Glomerular endothelial cell (primary cell): ENCODE results near the gene IGF2. TPM values are rescaled to one million over a fixed set of nuclear protein-coding genes. Genes with fewer than 3 reads are reported as not detected.

ENCODE experiments used
- DNase-seq: peaks from one replicate; pipeline ENCODE4 v3.0.0-alpha.2; 2011; ENCODE audit warnings: low read depth, low spot score; ENCODE audit errors: extremely low read depth
- total RNA-seq: library from RNA; depleted of rRNA; stranded (reverse); fragments of >200 nt; gene quantifications from 2 replicates; pipeline ENCODE4 v1.2.3, GENCODE V29; 2015

The IGF2 gene
- total RNA-seq, 1 donor from 2014 or later: 50.6 TPM

DNA sequence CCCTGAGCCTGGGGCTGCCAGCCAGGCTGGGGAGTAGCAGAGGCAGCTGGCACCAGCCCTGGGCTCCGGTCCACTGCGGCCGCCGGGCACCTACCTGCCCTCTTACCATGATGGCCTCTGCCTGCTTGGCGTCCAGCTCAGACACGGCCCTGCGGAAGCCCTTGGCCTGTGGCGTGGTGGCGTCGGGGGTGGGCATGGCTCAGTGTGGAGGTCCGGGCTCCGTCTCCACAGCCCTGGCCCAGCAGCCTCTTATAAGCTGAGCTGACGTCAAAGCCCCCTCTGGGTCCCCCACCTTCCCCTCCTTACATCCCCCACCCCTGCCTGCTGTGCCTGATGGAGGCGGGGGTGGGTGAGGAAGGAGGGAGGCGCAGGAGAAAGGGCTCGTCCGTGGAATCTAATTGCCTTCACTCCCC, 32.4 kb upstream of the IGF2 start, which contains the start of gene TH:
Gene TH (minus strand): TSS at position 225 of the 413 bp plus-strand sequence. CDS start 29 bp downstream, at position 196.
- no peak for DNase-seq

- DNase-seq: no peak
Observed at GRCh38 chr11:2169626-2170570, 30.7 kb upstream of the IGF2 start.

DNA sequence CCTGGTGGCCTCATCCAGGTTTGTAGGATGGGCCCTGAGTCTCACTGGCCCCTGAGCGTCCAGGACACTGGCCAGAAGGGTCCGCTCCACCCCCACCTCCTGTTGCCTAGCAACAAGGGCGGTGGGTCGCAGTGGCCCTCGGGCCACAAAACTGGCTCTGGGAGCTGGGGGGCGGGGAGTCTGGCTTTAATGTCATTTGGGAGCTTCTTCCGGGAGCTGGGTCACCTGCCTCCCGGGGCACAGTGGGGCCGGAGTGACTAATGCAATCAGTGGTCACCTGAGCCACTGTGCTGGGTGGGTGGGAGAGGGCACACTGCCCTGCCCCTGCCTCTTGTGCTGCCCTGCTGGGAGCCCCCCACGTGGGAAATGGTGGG, 29.8 kb upstream of the IGF2 start:
- DNase-seq: no peak

GRCh38 chr11:2168286-2169004, 29.3 kb upstream of the IGF2 start:
- no peak for DNase-seq

GRCh38 chr11:2167141-2168045, 28.2 kb upstream of the IGF2 start:
- no peak for DNase-seq

GRCh38 chr11:2166091-2166851, 27.1 kb upstream of the IGF2 start:
- no peak for DNase-seq

GRCh38 chr11:2165571-2165970, 26.4 kb upstream of the IGF2 start:
- no peak for DNase-seq

DNA sequence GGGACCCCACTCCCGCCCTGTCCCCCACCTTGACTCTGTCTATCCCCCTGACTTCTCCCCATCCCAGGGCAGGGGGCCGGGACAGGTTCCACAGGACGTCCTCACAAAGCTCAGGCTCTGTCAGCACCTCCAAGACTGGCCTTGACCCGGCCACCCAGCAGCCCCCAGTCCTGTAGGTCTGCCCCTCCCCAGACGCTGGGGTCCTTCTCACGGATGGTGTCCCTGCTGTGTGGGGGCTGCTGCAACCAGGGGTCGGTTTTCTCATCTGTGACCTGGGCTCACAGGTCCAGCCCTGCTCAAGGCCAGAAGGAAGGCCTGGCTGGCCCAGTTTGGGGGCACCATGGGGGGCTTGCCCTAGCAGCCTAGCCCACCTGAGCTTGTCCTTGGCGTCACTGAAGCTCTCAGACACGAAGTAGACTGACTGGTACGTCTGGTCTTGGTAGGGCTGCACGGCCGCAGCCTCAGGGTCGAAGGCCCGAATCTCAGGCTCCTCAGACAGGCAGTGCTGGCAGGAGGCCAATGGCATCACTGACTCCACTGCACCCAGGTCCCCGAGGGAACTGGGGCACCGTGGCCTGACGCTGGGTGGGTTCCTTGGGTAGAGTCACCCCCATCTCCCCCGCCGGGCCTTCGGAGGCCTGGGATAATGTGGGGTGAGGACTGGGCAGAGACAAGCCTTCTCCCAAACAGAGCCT, 25.8 kb upstream of the IGF2 start:
- DNase-seq: no peak

- DNase-seq: no peak
Observed at GRCh38 chr11:2164081-2164480, 24.9 kb upstream of the IGF2 start.

DNA sequence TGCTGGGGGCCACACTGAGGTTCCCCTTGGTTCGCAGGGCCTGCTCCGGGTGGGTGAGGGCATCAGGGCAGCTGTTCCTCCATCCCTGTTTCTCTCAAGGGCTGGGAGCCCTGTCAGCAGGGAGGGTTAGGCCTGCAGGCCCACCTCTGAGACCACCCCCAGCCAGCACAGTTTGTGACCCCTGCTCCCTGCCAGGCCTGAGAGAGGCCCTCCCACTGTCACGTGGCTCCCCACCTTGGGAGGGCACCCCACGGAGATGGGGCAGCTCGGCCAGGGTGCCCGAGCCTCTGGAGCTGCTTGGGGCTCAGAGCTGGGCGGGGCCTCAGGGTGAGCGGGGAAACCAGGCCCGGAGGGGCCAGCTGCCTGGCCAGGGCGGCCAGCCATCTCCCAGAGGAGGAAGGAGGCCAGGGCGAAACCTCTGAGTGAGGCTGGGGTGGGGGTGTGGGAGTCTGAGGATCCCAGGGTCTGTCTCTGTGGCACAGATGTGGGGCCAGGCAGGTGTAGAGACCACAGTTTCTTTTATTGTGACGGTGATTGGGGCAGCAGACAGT, 24.3 kb upstream of the IGF2 start:
- no peak for DNase-seq

- no peak for DNase-seq
Observed at GRCh38 chr11:2160736-2161259, 21.6 kb upstream of the IGF2 start, which contains the start of gene INS. TSS of gene INS (minus strand) at chr11:2161209. CDS start at chr11:2160971, 238 bp downstream.

- DNase-seq: no peak
Observed at GRCh38 chr11:2159536-2160413, 20.6 kb upstream of the IGF2 start.

DNA sequence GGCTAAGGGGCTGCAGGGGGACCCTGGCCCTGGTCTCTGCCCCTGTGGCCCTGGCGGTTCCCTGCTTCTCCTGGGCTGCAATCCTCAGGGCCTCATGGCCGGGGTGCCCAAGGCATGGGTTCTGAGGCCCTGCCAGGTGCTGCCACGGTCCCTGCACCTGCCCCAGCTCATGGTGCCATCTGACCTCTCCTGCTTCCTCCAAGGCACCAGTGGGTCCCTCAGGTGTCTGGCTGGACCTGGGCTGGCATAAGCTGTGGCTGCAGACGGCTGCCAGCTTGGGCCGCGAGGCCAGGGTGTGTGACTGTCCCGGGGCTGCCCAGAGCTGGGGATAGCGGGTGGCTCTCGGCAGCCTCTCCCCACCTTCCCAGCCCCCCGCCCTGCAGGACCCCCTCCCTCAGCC, 19.8 kb upstream of the IGF2 start:
- no peak for DNase-seq

- DNase-seq: no peak
Observed at GRCh38 chr11:2158296-2158737, 19.1 kb upstream of the IGF2 start.

- DNase-seq: no peak
Observed at GRCh38 chr11:2157294-2158040, 18.3 kb upstream of the IGF2 start.

GRCh38 chr11:2156416-2157182, 17.4 kb upstream of the IGF2 start:
- no peak for DNase-seq
